Smooth muscle cell of the brain vasculature (primary cell): ENCODE data around the gene DCST1.

Experiments used
- DNase-seq: peaks from one replicate; pipeline ENCODE4 v3.0.0-alpha.2; 2012; ENCODE audit warnings: low read depth, low spot score

Gene DCST1

DNA sequence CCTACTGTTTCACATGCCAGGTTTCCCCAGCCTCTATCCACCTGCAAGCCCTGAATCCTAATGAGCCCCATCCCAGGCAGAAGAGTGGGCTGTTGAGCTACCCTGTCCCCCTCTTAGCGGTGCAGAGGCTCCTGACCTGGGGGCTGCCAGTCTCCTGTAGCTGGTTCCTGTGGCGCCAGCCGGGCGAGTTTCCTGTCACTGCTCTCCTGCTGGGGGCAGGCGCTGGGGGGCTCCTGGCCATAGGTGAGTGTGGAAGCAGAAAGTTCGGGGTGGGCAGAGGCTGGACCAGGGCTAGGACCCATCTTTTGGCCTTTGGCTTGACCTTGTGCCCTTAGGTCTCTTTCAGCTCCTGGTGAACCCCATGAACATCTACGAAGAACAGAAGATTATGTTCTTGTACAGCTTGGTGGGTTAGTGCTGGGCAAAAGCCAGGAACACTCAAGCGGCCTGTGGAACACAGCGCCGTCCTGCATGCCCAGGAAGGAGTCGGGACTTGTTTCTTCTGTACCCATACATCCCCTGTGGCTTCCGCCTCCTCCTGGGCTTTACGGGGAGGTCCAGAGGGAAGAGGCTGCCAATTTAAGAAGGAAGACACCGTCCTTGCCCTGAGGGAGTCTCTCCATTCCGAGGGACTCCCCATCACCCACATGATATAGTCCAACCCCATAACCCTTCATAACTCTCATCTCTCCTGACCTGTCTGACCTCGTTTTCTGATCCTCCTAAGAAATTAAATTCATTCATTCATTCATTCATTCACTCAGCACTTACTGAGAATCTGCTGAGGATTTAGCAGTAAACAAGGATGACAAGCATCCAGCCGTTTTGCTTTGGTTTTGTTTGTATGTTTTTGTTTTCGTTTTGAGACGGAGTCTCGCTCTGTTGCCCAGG, 939 bp downstream of the DCST1 start:
- DNase-seq = no peak

DNA sequence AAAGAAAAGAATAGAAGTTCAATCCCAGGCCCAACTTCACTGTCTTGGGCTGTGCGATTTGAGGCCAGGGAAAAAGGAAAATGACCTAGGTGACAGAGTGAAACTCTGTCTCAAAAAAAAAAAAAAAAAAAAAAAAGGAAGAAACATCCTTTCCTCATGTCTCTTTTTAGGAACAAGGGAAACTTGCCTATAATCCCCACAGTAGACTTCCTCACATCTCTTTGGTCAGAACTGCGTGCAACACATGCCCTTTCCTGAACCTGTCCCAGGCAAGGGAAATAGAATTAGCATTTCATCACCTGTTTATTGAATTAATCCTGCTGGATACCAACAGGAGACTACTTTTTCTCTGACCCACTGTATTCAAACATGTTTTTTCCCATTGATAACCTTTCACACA, 2.3 kb downstream of the DCST1 start:
- DNase-seq = no peak

DNA sequence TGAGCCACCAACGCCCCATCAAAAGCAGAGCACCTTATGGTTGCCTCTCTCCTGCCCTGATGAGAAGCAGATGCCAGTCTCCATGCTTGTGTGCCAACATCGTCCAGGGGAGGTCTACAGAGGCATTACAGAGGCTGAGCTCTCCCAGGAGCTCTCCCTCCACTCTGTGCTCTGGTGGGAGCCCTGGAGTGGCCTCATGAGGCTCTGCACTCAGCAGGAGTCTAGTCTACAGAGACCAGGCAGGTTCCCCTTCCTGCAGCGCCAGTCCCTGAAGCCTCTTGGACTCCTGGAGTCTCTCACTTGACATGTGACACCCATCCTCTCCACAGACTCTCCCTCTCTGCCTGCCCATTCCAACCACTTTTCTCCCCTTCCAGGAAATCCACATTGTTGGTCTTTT, 3.4 kb downstream of the DCST1 start:
- no peak for DNase-seq

DNA sequence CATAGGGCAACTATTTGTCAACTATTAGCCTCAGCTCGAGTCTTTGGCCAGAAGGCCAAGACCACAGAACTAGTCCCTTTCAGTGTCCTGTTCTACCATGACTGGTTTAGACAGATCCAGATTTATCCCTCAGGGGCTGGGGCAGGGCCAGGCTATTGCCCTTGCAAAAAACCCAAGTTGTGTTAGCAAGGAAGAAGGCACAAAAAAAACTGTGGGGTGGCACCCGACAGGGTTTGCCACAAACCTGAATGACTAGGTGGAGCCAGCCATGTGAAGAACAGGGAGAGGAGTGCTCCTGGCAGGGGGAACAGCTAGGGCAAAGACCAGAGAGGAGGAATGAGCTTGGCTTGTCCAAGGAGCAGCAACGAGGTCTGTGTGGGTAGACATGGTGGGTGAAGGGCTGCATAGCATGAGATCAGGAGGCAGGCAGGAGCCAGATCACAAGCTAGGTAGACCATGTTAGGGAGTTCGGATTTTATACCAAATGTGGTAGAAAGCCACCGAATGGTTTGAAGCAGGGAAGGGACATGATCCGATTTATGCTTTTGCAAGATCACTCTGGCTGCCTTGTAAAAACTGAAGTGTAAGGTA, 4.3 kb downstream of the DCST1 start:
- no peak for DNase-seq

DNA sequence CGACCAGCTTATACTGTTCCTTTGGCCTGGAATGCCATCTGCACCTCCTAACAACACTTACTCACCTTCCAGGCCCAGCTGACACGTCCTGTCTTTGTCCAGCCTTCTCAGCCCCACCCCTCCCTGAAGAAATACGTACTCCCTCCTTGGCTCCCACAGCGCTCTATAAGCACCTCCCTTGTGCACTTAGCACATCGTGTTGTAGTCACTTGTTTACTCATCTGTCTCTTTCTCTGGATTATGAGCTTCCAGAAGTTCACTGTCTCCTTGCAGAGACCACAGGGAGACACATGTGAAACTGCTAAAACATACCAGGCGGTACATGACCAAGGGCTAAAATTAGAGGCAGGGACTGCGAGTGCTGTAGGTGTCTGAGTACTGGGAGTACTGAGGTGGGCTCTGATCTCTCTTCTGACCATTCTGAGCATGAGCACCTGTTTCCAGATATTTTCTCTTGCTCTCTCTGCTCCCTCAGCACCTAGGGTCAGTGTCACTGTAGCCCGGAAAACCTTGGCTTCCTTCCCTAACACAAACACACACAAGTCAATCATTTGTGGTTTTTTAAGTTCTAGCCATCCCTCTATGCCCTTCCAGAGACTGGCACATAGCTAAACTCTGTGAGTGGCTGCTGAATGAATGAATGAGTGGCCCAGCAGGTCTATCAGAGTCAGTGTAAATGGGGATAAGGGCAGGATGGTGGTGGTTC, 5.1 kb downstream of the DCST1 start:
- DNase-seq = no peak

- DNase-seq = no peak
Observed at GRCh38 chr1:155039308-155039669, 5.7 kb downstream of the DCST1 start.

- no peak for DNase-seq
Observed at GRCh38 chr1:155040358-155041093, 6.9 kb downstream of the DCST1 start.

DNA sequence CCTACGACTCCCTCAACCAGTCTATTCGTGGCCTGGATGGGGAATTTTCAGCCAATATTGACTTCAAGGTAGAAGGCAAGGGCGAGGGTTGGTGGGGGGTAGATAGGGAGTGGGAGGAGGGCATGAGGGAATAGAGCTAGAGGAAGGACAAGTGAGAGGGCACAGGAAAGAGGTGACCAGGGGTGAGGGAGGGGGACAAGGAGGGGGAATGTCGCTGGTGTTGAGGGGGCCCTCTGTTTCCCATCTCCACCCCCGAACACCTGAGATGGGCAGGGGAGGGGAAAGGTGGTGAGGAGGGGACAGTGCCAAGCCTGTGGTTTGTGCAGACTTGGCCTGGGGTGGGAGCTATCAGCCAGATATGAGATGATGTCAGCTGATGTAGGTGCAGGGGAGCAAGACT, 9.2 kb downstream of the DCST1 start:
- no peak for DNase-seq

- no peak for DNase-seq
Observed at GRCh38 chr1:155043301-155043702, 9.7 kb downstream of the DCST1 start.

DNA sequence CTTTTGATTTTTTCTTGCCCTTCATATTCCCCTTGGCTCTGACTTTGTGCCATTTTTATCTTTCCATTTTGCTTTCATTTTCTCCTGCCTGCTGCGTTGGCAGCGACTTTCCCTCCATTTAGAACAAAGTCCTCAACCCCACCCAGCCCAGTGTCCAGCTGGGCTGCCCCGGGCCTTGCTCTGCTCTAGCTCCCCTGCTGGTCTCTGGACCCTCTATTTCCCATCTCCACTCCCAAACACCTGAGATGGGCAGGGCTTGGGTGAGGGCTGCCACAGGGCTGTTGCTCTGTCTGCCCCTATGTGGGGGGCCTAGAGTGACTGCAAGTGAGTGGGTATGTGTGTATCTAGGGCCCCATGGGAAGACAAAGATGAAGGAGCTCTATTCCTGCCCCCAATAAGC, 10.2 kb downstream of the DCST1 start:
- no peak for DNase-seq

GRCh38 chr1:155044365-155044764, 10.7 kb downstream of the DCST1 start:
- no peak for DNase-seq

DNA sequence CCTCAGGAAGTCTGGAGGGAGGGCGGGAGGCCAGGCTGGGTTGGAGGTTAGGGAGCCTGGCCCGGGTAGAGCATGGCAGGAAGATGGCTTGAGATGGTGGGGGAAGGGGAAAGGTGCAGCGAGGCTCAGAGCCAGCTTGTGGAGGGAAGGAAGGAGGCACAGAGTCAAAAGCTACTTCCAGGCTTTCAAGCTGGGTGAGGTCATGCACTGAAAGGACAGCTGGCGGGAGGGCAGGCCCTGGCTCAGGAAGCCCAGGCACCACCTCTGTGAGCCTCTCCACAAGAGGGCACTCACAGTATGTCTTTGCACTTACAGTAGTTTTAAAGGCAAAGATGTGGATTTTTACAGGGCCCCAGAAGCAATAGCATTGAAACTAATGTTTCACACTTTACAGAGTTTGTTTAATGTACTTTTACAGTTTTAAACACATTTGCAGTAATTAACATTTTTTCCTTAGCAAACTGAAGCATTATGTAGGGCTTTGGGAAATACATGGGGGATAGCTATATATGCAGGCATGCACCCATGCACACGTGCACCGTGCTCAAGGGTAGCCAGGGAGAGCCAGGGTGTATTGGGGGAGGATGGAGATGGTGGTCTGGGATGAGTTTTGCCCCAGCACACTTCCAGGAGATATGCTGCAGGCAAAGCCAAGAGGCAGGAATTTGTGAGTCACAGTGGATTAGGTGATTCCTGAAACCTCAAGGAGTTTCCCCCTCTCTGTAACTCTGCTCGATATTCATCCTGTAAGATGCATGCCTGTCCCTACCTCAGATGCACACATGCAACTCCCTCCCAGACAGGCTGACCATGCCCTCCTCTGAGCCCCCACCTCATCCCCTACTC, 11.4 kb downstream of the DCST1 start:
- no peak for DNase-seq

DNA sequence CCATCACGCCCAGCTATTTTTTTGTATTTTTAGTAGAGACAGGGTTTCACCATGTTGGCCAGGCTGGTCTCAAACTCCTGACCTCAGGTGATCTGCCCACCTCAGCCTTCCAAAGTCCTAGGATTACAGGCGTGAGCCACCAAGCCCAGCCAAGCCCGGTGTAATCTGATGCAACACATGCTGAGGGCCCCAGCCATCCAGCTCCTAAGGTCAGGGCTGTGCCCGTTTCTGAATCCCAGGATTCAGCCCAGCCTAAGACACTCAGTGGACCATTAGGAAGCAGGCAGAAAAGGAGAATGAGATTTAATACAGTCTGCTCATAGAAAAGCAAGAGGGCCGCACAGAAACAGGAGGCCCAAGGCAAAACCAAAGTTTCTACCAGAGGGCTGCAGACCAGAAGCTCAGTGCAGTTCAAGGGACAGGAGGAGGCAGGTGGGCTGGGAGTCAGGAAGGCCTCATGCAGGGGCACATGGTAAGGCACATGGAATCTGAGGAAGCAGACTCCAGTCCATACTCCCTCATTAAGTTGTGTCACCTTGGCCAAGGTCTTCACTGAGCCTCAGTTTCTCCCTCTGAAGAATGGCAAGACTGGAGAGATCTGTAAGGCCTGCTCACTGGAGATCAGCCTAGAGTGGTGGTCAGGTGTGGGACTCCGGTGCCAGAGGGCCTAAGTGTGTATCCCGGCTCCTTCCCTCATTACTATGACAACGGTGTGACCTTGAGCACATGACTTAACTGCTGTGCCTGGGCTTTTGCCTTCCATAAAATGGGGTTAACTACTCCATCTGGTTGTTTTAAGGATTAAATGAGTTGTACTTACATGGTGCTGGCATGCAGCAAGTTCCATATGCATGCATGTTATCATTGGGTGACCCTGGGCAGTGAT, 15.1 kb downstream of the DCST1 start:
- DNase-seq = no peak

- DNase-seq = no peak
Observed at GRCh38 chr1:155049651-155050559, 16.3 kb downstream of the DCST1 start.

DNA sequence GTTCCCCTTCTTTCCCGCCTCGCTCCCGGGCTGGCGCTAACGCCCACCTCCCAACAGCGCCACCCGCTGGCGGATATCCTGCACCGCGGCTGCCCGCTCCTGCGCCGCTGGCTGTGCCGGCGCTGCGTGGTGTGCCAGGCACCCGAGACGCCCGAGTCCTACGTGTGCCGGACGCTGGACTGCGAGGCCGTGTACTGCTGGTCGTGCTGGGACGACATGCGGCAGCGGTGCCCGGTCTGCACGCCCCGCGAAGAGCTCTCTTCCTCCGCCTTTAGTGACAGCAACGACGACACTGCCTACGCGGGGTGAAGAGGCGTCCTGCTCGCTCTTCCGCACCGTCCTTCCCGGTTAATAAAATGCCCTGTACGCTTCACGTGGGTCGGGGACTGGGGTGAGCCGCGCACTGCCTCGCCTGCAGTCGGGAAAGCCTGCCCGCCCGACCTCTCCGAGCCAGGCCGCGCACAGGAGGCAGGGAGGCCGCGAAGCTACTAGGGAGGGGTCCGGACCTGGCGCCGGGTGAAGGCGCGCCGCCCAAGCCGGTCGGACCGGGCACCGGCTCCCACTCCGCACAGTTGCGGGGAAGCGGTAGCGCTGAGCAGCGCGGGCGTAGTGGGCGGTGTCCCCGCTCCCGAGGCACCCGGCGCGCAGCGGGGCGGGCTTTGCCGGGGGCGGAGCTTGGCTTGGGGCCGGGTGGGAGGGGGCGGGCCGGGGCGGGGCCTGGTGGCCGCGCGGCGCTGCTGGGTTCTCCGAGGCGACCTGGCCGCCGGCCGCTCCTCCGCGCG, 17.1 kb downstream of the DCST1 start, which contains the start of gene ADAM15:
Gene ADAM15 (plus strand): TSS at position 757 of the 782 bp plus-strand sequence. CDS start 71 bp downstream, outside the sequence.
- no peak for DNase-seq

DNA sequence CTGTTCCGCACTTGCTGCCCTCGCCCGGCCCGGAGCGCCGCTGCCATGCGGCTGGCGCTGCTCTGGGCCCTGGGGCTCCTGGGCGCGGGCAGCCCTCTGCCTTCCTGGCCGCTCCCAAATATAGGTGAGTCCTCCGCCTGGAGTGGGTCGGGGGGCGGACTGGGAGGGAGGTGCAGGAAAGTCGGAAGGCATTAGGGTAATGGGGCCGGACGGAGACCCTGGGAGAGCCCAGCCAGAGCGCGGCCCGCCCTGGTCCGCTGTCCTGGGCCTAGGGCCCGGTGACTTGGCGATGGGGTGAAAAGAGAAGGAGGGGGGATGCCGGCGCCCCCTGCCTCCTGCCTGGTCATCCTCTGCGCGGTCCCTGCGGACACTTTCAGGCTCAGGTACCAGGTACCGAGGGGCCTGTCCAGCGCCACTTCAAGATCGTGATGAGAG, 17.7 kb downstream of the DCST1 start:
- DNase-seq = no peak

- no peak for DNase-seq
Observed at GRCh38 chr1:155051777-155052398, 18.3 kb downstream of the DCST1 start.
